Right lobe of liver (tissue), 6 donors: ENCODE measurements around the gene NTM. TPM values are rescaled to one million over a fixed set of nuclear protein-coding genes. Genes with fewer than 3 reads are reported as not detected.

ENCODE experiments used
- ATAC-seq, 4 donors: fragments of 200-7000 bp; cut with Tn5 transposase; one replicate each; pipeline ENCODE4 v1.9.1; 2020; ENCODE audit warnings: mild to moderate bottlenecking in 4 of 4, moderate library complexity in 4 of 4
- DNase-seq, 3 donors: peaks; one replicate each; pipeline ENCODE4 v3.0.0-alpha.2; 2020
- H3K27ac ChIP-seq, 3 donors: fragments of 200-600 bp; one replicate each; pipeline ENCODE4 v1.8.0; 2022
- H3K27me3 ChIP-seq, 2 donors: fragments of 200-600 bp; one replicate each; pipeline ENCODE4 v1.8.0; 2022
- H3K36me3 ChIP-seq, 4 donors: fragments of 200-600 bp; sonication (generic) in 1 of 4; one replicate each; pipeline versions ENCODE4 v1.5.1 to v1.8.0; 2017 to 2022; ENCODE audit warnings: control low read depth in 1 of 4
- H3K4me1 ChIP-seq, 4 donors: fragments of 200-600 bp; sonication (generic) in 1 of 4; one replicate each; pipeline versions ENCODE4 v1.5.1 to v1.8.0; 2017 to 2022; ENCODE audit warnings: control low read depth in 1 of 4
- H3K4me3 ChIP-seq, 3 donors: fragments of 200-600 bp; one replicate each; pipeline ENCODE4 v1.8.0; 2022
- H3K9me3 ChIP-seq, 4 donors: fragments of 200-600 bp; sonication (generic) in 1 of 4; one replicate each; pipeline versions ENCODE4 v1.5.1 to v1.8.0; 2017 to 2022; ENCODE audit warnings: control low read depth in 1 of 4
- POLR2A ChIP-seq: fragments of 450-650 bp; IDR thresholded peaks from one replicate; pipeline ENCODE4 v1.6.1; 2017; ENCODE audit warnings: antibody characterized with exemption, mild to moderate bottlenecking
- whole genome bisulfite sequencing: methylation state at CpG from one replicate; pipeline ENCODE4 v1.1.6; 2018; ENCODE audit warnings: low coverage, low lambda C conversion rate; ENCODE audit not compliant: insufficient coverage; ENCODE audit errors: missing lambda C conversion rate; 5-methylcytosine and 5-hydroxymethylcytosine counted together
- intact Hi-C, 2 donors: fragments of 100-400 bp; cut with DNase I; formaldehyde crosslinking; loops; one replicate each; pipeline versions ENCODE4 v1.11.2 to v1.14.1; 2022
- total RNA-seq, 6 experiments: library from RNA; depleted of rRNA in 2 of 6; stranded (reverse); fragments of >200 nt in 2 of 6; fragmentation: NEBNext Ultra II Directional in 3 of 6; extraction: Animal tissue kit (Norgen Biotek cat#: 25700) in 3 of 6; gene quantifications; one replicate each; pipeline versions ENCODE4 v1.1.0 to v1.2.4, GENCODE V29; 2016 to 2023
- TF ChIP-seq, protein P1 (sequence below), 4 donors: fragments of 200-600 bp in 3 of 4; fragments of 450-650 bp in 1 of 4; IDR thresholded peaks; one replicate each; pipeline versions ENCODE4 v1.5.1 to v1.8.0; 2016 to 2022; ENCODE audit warnings: antibody characterized with exemption in 4 of 4, mild to moderate bottlenecking in 2 of 4
- donor health status: DM: no; HTN: yes; CAD: no.
- donor health status: DM: no; HTN: no; CAD: no.
- donor health status: DM: no; HTN: no; CAD: no.
- donor health status: DM: no; HTN: yes; CAD: no.
- donor health status: DM: no; HTN: yes; CAD: no.

NTM gene
- total RNA-seq, 6 experiments from 2014 or later = 0.35 TPM; not detected in 5

- no peaks in the 10 kb centered on the region for H3K27me3 ChIP-seq
- H3K4me1 ChIP-seq = no peaks in the 10 kb centered on the region
- H3K27ac ChIP-seq = no peak overlapping the region
- H3K9me3 ChIP-seq = no peaks in the 10 kb centered on the region
- TF ChIP-seq POLR2A = no peak
- TF ChIP-seq, protein P1, sequence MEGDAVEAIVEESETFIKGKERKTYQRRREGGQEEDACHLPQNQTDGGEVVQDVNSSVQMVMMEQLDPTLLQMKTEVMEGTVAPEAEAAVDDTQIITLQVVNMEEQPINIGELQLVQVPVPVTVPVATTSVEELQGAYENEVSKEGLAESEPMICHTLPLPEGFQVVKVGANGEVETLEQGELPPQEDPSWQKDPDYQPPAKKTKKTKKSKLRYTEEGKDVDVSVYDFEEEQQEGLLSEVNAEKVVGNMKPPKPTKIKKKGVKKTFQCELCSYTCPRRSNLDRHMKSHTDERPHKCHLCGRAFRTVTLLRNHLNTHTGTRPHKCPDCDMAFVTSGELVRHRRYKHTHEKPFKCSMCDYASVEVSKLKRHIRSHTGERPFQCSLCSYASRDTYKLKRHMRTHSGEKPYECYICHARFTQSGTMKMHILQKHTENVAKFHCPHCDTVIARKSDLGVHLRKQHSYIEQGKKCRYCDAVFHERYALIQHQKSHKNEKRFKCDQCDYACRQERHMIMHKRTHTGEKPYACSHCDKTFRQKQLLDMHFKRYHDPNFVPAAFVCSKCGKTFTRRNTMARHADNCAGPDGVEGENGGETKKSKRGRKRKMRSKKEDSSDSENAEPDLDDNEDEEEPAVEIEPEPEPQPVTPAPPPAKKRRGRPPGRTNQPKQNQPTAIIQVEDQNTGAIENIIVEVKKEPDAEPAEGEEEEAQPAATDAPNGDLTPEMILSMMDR (IDR thresholded peaks at IDR 0.05) = no peak
- intact Hi-C loops = no loop called here
- H3K4me3 ChIP-seq = no peak overlapping the region
- no peaks in the 10 kb centered on the region for H3K36me3 ChIP-seq
- no peak for ATAC-seq
- 57% methylated on average over 5 of the region's 5 CpGs for WGBS
- DNase-seq = no peak
Measured at GRCh38 chr11:131998020-131998419, 627.6 kb downstream of the NTM start.

DNA sequence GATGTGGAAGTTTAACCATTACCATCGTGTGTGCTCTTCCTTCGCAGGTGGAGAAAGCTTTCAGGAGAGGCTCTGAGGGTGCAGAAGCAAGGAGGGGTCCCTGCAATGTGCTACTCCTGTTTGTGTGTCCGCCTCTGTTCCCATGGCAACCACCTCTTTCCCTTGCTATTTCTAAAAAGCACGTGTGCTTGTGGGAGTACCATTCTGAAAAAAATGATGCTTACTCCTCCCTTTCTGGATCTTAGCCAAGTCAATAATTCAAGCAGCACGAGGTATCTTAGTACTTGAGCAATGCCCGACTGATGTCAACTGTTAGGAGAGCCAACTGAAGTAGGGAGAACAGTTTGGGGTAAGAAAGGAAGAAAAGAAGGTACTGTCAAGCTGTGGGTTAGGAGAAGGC, 628.7 kb downstream of the NTM start:
- H3K4me1 ChIP-seq = no peaks in the 10 kb centered on the region
- no peaks in the 10 kb centered on the region for H3K27me3 ChIP-seq
- intact Hi-C loops = no loop called here
- no peaks in the 10 kb centered on the region for H3K36me3 ChIP-seq
- TF ChIP-seq, protein P1 (IDR thresholded peaks at IDR 0.05) = no peak
- TF ChIP-seq POLR2A = no peak
- H3K27ac ChIP-seq = no peak overlapping the region
- H3K4me3 ChIP-seq = no peak overlapping the region
- 23% methylated on average over 6 of the region's 6 CpGs for WGBS
- DNase-seq (no peak), ATAC-seq (no peak)
- no peaks in the 10 kb centered on the region for H3K9me3 ChIP-seq

DNA sequence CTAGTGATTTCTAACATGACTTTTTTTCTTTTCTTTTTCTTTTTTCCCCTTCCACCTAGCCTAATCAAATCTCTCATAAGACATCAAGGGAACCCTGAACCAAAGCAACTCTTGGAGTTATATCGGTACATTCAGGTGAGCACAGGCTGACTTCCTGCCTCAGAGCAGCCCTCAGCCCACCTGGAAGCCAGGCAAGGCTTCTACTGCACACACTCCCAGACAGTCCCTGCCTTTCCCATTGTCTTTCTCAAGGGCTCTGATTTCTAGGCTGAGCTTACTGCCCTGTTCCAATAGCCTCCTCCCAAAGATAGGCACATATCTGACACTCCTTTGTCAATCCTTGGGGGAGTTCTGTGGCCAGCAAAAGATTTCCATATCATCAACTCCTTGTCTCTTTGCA, 629.5 kb downstream of the NTM start:
- TF ChIP-seq POLR2A = no peak
- TF ChIP-seq, protein P1 (IDR thresholded peaks at IDR 0.05) = no peak
- Histone ChIP-seq H3K9me3 (no peaks in the 10 kb centered on the region), H3K4me1 (no peaks in the 10 kb centered on the region), H3K27me3 (no peaks in the 10 kb centered on the region), H3K27ac (no peak overlapping the region), H3K36me3 (no peaks in the 10 kb centered on the region), H3K4me3 (no peak overlapping the region)
- intact Hi-C loops = no loop called here
- WGBS = no CpG with 5 or more reads among the region's 1 CpG
- DNase-seq (no peak), ATAC-seq (no peak)

DNA sequence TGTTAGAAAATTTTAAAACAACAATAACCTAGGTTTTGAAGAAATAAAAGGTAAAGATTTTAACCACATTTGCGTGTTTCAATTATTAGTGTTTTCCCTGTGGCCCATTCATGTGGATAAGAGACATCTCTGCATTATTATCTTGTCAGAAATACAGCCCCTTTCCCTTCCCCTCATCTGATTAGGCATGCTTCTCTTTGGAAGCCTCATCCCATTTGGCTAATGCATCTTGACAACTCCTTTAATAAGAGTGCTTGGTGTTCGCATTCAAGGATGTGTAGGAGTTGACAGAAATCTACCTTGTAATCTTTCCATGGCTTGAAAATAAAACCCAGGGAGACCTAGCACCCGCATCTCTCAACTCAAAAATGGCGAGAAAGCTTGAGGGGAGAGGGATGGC, 635.5 kb downstream of the NTM start:
- WGBS = 43% methylated on average over 4 of the region's 4 CpGs
- DNase-seq = no peak
- no peaks in the 10 kb centered on the region for H3K27me3 ChIP-seq
- H3K9me3 ChIP-seq = no peaks in the 10 kb centered on the region
- H3K27ac ChIP-seq = no peak overlapping the region
- intact Hi-C loops = no loop called here
- TF ChIP-seq, protein P1 (IDR thresholded peaks at IDR 0.05) = no peak
- TF ChIP-seq POLR2A = no peak
- H3K4me3 ChIP-seq = no peak overlapping the region
- no peak for ATAC-seq
- H3K36me3 ChIP-seq = no peaks in the 10 kb centered on the region
- H3K4me1 ChIP-seq = no peaks in the 10 kb centered on the region
